Epithelial cell of prostate (primary cell): ENCODE results near the gene FAF1.
A peak's percentile ranks its signal among the peaks of the same experiment; 100 is the strongest.
"Not testable (repeated sequence)": the region's sequence is repeated elsewhere in the genome, so short reads cannot be mapped to it uniquely, and the experiment has no call there.

Experiments used
- DNase-seq: peaks from one replicate; pipeline ENCODE4 v3.0.0-alpha.2; 2011; ENCODE audit warnings: low read depth, low spot score
- H3K27ac ChIP-seq: fragments of 450-650 bp; 2 replicates; pipeline ENCODE4 v1.5.1; 2017; ENCODE audit warnings: mild to moderate bottlenecking

The FAF1 gene

DNA sequence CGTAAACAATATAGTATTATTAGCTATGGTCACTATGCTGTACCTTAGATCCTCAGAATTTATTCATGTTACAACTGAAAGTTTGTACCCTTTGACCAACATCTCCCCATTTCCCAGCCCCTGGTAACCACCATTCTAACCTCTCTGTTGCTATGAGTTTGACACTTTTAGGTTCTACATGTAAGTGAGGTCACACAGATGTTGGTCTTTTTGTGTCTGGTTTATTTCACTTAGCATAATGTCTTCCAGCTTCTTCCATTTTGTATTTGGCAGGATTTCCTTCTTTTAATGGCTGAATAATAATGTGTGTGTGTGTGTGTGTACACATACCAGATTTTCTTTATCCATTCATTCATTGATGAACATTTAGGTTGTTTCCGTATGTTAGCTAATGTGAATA is 139.5 kb downstream of the FAF1 start:
- no peak for DNase-seq
- H3K27ac ChIP-seq, result no peak overlapping the region

DNA sequence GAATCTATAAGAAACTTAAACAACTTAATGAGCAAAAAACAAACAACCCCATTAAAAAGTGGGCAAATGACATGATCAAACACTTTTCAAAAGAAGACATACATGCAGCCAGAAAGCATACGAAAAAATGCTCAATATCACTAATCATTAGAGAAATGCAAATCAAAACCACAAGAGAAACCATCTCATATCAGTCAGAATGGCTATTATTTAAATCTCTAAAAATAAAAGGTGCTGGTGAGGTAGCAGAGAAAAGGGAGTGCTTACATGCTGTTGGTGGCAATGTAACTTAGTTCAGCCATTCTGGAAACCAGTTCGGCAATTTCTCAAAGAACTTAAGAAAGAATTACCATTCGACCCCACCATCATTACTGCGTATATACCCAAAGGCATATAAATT is 147.7 kb downstream of the FAF1 start:
- no peak overlapping the region for H3K27ac ChIP-seq
- no peak for DNase-seq

DNA sequence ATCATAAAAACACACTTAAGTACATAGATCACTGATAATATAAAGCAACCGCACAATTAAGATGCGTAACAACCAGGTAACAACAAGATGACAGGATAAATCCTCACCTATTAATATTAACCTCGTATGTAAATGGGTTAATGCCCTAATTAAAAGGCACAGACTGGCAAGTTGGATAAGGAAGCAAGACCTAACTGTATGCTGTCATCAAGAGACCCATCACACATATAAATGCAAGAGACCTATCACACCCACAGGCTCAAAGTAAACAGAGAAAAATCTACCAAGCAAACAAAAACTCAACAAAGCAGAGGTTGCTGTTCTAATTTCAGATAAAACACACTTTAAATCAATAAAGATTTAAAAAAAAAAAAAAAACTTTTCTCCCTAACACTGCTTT is 151.8 kb downstream of the FAF1 start:
- H3K27ac ChIP-seq, result no peak overlapping the region
- no peak for DNase-seq

DNA sequence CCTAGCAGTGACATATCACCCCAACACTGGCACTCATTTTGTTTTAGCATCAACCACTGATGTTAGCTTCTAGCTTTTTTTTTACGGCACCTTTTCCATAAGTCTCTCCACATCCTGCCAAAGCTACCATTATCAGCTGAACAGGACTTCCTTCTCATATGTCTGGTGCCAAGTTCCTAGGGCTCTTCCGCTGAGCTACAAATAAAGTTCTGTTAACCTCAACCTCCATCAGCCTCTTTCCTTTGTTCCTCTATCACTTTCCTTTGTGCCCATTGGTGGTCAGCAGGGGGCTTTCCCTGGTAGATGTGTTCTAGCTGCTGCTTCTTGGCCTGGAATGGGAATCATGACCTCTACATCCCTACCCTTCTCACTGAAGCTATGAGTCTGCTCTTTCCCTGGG is 163.8 kb downstream of the FAF1 start:
- no peak for DNase-seq
- no peak overlapping the region for H3K27ac ChIP-seq

DNA sequence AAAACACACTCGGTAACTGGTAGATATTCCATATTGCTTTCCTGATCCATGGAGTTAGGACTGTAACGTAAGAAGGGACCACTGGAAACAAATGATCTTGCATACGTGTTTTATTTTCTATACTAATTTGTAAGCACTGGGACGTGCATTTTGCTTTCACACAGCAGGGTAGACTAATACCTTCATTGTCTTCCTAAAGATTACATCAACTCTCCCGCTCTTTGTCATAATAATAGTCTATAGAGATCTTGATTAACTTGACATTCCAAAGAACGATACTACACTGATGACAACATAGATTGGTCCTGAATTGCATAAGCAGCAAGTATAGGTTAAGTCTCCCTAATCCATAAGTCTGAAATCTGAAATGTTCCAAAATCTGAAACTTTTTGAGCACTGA is 166.5 kb downstream of the FAF1 start:
- H3K27ac ChIP-seq, result no peak overlapping the region
- DNase-seq, result no peak

DNA sequence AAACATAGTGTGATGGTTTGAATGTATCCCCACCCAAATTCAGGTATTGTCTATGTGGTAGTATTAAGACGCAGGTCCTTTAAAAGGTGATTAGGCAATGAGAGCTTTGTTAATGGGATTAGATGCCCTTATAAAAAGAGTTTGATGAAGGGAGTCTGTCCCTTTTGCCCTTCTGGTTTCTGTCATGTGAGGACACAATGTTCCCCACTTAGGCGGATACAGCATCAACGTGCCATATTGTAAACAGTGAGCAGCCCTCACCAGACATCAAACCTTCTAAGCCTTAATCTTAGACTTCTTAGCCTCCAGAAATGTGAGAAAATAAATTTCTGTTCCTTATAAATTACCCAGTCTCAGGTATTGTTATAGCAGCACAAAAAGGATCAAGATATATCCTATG is 172.8 kb downstream of the FAF1 start:
- no peak for DNase-seq
- no peak overlapping the region for H3K27ac ChIP-seq

DNA sequence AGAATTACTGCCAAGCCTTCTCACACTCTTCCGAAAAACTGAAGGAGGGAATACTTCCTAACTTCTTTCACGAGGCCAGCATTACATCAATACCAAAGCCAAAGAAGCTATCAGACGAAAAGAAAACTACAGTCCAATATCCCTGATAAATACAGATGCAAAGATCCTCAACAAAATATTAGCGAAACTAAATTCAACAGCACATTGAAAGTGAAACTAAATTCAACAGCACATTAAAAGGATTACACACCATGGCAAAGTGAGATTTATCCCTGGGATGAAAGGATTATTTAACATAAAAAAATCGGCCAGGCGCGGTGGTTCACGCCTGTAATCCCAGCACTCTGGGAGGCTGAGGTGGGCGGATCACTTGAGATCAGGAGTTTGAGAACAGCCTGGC is 176.8 kb downstream of the FAF1 start:
- no peak for DNase-seq
- H3K27ac ChIP-seq, result no peak overlapping the region

DNA sequence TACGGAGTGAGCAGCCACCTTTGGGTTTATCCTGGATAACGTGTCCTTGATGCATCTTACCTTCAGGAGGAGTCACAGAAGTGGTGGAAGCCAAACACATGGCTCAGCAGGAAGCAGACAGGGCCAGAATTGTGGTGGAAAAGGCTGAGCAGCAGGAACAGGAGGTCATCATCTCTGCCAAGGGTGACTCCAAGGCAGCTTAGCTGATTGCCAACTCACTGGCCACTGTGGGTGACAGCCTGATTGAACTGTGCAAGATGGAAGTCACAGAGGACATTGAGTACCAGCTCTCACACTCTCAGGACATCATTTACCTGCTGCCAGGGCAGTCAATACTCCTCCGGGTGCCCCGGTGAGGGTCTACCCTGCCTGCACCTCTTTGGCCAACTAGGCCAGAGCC is 179.3 kb downstream of the FAF1 start:
- no peak for DNase-seq
- H3K27ac ChIP-seq, result no peak overlapping the region

DNA sequence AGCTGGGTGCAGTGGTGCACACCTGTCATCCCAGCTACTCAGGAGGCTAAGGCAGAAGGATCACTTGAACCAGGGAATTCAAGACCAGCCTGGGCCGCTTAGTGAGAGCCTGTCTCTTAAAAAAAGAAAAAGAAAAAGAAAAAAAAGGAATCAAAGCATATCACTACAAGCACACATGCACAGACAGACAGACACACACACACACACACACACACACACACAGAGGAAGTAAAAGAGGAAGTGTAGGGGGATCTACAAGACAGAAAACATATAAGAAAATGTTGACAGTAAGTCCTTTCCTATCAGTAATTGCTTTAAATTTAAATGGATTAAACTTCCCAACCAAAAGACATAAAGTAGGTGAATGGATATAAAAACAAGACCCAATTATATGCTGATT is 180.3 kb downstream of the FAF1 start:
- no peak for DNase-seq
- no peak overlapping the region for H3K27ac ChIP-seq

DNA sequence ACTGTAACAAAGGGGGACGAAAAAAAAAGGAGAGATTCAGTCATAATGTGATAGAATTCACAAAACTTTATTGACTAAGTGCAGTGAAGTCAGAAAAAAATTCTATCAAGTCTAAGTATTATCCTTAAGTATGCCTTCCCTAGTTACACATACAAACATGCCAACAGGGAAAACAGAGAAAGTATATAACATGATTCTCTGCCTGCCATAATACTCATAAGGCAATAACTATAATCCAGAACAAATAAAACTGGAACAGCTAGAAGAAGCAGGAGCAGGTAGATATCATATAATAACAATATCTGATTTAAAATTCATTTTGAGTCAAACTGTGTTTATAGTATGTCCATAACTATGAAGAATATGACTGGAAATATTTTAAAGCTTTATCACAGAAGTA is 184.3 kb downstream of the FAF1 start:
- no peak overlapping the region for H3K27ac ChIP-seq
- no peak for DNase-seq

DNA sequence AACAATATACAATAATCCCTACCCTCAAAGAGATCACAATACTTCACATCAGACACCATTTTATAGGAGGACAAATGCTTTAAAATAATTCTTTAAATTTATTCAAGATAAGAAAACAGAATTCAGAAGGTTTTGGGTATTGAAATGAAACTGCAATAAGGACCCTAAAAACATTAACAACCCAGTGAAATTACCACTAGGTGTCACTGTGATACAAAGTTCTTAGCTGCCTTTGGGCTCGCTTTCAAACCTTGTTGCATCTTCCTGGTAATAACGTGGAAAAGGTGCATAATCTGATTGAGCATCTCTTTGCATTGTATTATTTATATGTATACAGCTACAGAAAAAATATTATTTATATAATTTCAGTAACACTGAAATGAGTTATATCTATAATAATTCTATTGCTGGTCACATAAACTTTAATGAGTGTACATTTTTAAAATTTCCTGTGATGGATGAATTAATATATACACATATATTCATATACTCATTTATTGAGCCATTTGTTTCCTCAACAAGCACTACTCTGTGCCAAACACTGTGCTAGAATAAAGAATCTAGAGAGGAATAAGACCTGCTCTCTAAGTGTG is 185.2 kb downstream of the FAF1 start:
- peak; percentile 5 for DNase-seq

DNA sequence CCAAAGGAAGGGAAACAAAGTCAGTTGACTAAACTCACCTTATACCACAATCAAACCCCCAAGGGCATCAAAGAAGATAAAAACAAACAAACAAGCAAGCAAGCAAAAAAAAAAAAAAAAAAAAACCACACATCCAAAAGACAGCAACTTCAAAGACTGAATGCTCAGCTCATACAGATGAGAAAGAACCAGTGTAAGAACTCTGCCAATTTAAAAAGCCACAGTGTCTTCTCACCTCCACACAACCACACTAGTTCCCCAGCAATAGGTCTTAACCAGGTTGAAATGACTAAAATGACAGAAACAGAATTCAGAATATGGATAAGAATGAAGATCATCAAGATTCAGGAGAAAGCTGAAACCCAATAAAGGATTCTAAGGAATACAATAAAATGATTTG is 193.4 kb downstream of the FAF1 start:
- DNase-seq, result no peak
- no peak overlapping the region for H3K27ac ChIP-seq

More for the DNA sequence above, 185.2 kb downstream of the FAF1 start:
- no peak overlapping the region for H3K27ac ChIP-seq

DNA sequence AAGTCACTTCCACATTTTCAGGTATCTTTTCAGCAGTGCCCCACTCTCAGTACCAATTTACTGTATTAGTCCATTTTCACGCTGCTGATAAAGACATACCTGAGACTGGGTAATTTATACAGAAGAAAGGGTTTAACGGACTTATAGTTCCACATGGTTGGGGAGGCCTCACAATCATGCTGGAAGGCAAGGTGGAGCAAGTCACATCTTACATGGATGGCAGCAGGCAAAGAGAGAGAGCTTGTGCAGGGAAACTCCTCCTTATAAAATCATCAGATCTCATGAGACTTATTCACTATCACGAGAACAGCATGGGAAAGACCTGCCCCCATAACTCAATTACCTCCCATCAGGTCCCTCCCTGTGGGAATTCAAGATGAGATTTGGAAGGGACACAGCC is 203.5 kb downstream of the FAF1 start:
- DNase-seq, H3K27ac ChIP-seq: not testable (repeated sequence)

DNA sequence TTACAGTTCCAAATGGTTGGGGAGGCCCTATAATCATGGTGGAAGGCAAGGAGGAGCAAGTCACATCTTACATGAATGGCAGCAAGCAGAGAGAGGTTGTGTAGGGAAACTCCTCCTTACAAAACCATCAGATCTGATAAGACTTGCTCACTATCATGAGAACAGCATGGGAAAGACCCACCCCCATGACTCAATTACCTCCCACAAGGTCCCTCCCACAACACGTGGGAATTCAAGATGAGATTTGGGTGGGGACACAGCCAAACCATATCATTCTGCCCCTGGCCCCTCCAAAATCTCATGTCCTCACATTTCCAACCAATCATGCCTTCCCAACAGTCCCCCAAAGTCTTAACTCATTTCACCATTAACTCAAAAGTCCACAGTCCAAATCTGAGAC is 205.3 kb downstream of the FAF1 start:
- H3K27ac ChIP-seq, DNase-seq: not testable (repeated sequence)

DNA sequence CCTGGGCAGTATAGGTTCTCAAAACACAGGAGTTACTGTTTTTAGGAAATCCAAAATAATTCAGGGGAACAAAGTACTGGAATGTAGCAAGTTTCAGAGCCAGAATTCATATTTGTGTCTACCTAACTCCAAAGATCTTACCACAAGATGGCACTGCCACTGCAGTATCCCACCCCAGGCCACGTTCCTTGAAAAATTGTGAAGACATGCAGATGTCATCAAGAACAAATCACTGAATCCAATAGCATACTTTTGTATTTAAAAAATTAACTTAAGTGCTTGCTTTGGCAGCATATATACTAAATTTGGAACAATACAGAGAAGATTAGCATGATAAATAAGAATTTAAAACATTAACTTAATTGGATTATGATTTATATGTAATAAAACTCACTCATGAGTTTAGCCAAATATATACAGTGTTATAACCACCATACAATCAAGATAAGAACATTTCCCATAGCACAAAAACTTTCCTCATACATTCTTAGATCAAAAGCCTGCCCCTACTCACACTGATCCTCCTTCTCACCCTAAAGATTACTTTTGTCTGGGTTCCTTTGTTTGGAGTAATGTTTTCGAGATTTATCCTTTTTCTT is 209.9 kb downstream of the FAF1 start:
- DNase-seq, result no peak
- H3K27ac ChIP-seq, result no peak overlapping the region

DNA sequence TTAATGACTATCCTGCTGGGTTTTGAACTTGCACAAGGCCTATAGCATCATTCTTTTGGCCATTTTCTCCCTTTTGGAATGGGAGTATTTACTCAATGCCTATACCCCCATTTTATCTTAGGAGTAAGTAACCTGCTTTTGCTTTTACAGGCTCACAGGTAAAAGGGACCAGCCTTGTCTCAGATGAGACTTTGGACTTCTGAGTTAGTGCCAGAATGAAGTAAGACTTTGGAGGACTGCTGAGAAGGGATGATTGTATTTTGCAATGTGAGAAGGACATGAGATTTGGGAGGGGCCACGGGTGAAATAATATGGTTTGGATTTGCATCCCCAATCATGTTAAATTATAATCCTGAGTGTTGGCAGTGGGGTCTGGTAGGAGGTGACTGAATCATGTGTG is 212.7 kb downstream of the FAF1 start:
- no peak overlapping the region for H3K27ac ChIP-seq
- DNase-seq, result no peak

DNA sequence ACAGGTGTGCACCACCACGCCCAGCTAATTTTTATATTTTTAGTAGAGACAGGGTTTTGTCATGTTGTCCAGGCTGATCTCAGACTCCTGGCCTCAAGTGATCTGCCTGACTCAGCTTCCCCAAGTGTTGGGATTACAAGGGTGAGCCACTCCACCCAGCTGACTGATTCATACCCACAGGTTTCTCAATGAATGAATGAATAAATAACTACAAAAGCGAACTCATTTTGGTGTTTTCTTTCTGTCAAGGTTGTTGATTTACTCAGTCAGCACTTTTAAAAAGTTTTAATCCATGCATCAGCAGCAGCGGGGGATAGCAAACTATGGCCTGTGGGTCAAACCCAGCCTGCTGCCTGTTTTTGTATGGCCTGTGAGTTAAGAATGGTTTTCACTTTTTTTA is 217.5 kb downstream of the FAF1 start:
- DNase-seq, result peak; percentile 69
- H3K27ac ChIP-seq, result peak overlapping the region; percentile 22

DNA sequence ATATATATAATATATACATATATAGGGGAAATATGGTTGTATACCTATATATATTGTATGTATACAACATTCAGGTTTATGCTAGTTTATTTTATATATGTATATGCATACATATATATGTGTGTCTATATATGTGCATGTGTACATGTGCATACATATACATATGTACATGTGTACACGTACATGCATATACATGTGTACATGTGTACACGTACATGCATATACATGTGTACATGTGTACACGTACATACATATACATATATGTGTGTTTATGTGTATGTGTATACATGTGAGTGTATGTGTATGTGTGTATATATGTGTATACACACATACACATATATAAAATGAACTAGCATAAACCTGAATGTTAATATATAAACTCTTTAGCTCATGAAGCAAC is 220.9 kb downstream of the FAF1 start:
- DNase-seq, result no peak
- H3K27ac ChIP-seq, result no peak overlapping the region

DNA sequence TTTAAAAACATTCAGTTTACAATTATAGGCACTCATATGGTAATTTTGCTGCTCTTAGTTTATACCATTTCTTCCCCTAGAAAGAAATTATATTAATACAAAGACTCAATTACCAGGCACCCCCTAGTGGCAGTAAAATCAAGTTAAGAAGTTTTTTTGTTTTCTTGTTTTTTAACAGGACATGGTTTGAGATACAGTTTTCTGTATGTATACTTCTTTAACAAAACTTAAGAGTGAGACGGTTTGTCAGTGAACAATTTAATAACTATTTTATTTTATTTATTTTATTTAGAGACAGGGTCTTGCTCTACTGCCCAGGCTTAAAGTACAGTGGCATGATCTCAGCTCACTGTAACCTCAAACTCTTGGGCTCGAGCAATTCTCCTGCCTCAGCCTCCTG is 224.6 kb downstream of the FAF1 start:
- DNase-seq, result no peak
- no peak overlapping the region for H3K27ac ChIP-seq

DNA sequence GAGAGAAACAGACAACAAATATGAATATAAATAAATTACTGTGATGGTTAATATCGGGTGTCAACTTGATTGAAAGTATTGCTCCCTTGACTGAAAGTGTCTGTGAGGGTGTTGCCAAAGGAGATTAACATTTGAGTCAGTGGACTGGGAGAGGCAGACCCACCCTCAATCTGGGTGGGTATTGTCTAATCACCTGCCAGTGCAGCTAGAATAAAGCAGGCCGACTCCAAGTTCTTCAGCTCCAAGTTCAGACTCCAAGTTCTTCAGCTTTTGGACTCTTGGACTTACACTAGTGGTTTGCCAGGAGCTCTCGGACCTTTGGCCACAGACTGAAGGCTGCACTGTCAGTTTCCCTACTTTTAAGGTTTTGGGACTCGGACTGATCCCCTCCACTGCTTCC is 232.5 kb downstream of the FAF1 start:
- H3K27ac ChIP-seq, DNase-seq: not testable (repeated sequence)

DNA sequence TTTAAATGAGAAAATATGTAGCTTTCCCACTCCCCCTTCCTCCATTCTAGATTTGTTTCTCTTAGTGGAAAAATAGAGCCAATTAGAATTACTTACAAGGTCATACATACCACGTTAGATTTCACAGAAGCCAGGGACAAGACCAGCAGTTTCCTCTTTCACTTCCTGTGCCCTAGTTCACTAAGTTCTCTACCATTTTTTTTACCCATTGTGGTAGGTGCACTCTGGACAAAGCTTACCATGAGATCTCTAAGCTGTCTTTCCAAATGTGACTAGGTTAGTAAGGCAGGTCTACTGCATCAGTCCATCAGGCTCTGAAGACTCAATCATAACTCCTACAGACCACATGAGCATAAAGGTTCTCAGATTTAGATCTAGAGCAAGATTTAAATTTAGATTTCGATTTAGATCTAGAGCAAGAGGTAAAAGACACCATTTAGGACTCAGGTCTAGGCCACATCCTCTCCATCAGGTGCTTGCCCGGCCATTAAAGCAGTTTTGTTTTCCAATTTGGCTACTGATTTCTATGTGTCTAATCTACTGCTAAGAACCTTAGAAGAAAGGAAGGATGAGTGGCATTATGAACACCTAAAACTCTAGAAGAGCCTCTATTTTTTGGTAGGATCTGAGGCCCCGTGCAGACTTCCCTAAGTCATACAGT is 235.3 kb downstream of the FAF1 start:
- no peak for DNase-seq

DNA sequence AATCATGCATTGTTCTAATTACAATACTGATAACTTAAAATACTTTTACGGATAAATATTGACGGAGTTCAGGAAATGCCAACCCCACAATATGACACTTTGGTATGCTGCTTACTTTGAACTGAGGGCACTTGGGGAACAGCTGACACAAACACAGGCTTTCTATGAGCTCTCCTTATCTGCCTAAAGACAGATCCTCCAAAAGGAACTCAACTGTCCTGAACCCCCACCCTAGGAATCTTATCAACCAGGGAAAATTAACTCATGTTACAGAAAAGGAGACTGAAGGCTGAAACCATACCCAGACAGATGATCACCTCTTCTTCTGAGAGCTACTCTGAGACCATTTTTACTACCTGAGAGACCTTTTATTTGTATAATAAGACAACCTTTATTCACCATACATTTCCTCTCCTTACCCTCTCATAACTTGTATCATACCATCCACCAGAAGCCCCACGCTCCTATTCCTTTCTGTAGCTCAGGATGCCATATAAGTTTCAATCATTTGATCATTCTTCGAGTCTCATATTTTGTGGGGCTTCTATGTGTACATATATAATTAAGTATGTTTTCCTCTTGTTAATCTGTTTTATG is 239.5 kb downstream of the FAF1 start:
- H3K27ac ChIP-seq, result no peak overlapping the region
- DNase-seq, result no peak

More for the DNA sequence above, 235.3 kb downstream of the FAF1 start:
- H3K27ac ChIP-seq, result no peak overlapping the region
